DOHH2 (cell line): ENCODE data around the gene FANCG.

Experiments used
- EZH2phosphoT487 ChIP-seq: fragments of 200-600 bp; sonication (generic); IDR thresholded peaks from 2 replicates; pipeline ENCODE4 v1.6.1; 2017; ENCODE audit warnings: borderline replicate concordance, mild to moderate bottlenecking, antibody characterized with exemption, low read length, moderate library complexity, mixed read lengths
- TF ChIP-seq, protein P1 (sequence below): fragments of 200-600 bp; sonication (generic); IDR thresholded peaks from one replicate; pipeline ENCODE4 v1.5.1; 2014; ENCODE audit warnings: antibody characterized with exemption, mild to moderate bottlenecking, low read depth, low read length; ENCODE audit not compliant: poor library complexity, severe bottlenecking

DNA sequence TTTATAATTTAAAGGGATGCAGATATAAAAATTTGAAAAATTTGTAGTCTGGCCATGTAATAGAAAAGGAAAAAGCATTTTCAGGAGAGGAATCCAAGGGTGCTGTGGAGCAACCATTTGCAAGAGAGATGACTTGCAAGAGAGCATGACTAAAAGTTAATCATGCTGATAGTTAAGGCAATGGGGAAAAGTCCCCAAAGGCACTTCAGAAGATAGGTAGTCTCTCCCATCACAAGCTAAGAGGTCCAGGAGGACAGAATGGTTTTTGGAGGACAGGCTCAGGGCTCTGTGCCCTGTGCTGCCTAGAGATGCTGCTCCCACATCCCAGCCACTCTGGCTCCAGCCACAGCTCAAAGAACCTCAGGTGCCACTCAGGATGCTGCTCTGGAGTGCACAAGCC, 51.4 kb downstream of the FANCG start:
- TF ChIP-seq, protein P1, sequence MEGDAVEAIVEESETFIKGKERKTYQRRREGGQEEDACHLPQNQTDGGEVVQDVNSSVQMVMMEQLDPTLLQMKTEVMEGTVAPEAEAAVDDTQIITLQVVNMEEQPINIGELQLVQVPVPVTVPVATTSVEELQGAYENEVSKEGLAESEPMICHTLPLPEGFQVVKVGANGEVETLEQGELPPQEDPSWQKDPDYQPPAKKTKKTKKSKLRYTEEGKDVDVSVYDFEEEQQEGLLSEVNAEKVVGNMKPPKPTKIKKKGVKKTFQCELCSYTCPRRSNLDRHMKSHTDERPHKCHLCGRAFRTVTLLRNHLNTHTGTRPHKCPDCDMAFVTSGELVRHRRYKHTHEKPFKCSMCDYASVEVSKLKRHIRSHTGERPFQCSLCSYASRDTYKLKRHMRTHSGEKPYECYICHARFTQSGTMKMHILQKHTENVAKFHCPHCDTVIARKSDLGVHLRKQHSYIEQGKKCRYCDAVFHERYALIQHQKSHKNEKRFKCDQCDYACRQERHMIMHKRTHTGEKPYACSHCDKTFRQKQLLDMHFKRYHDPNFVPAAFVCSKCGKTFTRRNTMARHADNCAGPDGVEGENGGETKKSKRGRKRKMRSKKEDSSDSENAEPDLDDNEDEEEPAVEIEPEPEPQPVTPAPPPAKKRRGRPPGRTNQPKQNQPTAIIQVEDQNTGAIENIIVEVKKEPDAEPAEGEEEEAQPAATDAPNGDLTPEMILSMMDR: no peak
- TF ChIP-seq EZH2phosphoT487: no peak
